Spleen (tissue), 7 donors: ENCODE data around the gene CYB5B.

Source experiments
- POLR2A ChIP-seq, 3 donors: fragments of 450-650 bp; IDR thresholded peaks; one replicate each; pipeline ENCODE4 v1.5.1; 2017; ENCODE audit warnings: antibody characterized with exemption in 3 of 3, mild to moderate bottlenecking in 1 of 3
- TF ChIP-seq, protein P1 (sequence below), 11 experiments: fragments of 200-600 bp in 7 of 11; fragments of 450-650 bp in 4 of 11; sonication (generic) in 4 of 11; IDR thresholded peaks in 8 of 11; conservative IDR thresholded peaks in 3 of 11; 1 replicate in 7 of 11; 2 replicates in 4 of 11; pipeline versions ENCODE4 v1.4.0 to v1.8.0; 2016 to 2021; ENCODE audit warnings: antibody characterized with exemption in 11 of 11, inconsistent platforms in 4 of 11, mild to moderate bottlenecking in 1 of 11
- donor health status: DM: no; HTN: no; CAD: no; lungs with moderate emphysema.
- donor health status: DM: no; HTN: no; CAD: no.
- donor health status: DM: no; HTN: no; CAD: no.

DNA sequence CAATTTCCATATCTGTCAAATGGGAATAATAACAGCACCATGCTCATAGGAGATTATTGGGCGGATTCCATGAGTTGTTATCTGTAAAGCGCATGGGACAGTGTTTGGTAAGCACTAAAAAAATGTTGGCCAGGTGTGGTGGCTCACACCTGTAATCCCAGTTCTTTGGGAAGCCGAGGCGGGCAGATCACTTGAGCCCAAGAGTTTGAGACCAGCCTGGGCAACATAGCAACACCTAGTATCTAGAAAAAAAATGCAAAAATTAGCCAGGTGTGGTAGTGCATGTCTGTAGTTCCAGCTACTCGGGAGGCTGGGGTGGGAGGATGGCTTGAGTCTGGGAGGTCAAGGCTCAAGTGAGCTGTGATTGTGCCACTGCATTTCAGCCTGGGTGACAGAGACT, 74.5 kb downstream of the CYB5B start:
- TF ChIP-seq, protein P1, sequence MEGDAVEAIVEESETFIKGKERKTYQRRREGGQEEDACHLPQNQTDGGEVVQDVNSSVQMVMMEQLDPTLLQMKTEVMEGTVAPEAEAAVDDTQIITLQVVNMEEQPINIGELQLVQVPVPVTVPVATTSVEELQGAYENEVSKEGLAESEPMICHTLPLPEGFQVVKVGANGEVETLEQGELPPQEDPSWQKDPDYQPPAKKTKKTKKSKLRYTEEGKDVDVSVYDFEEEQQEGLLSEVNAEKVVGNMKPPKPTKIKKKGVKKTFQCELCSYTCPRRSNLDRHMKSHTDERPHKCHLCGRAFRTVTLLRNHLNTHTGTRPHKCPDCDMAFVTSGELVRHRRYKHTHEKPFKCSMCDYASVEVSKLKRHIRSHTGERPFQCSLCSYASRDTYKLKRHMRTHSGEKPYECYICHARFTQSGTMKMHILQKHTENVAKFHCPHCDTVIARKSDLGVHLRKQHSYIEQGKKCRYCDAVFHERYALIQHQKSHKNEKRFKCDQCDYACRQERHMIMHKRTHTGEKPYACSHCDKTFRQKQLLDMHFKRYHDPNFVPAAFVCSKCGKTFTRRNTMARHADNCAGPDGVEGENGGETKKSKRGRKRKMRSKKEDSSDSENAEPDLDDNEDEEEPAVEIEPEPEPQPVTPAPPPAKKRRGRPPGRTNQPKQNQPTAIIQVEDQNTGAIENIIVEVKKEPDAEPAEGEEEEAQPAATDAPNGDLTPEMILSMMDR (IDR thresholded peaks at IDR 0.05 in 8 of 11, conservative IDR thresholded peaks at IDR 0.05 in 3 of 11) = no peak
- no peak for TF ChIP-seq POLR2A (IDR thresholded peaks at IDR 0.05)
